Activated CD8-positive, alpha-beta memory T cell treated with anti-CD3 and anti-CD28 coated beads, Interleukin-2, amount 50 U/mL, for 24 hours (primary cell): ENCODE data around the gene HMGXB4.

ENCODE experiments used
- DNase-seq: peaks from one replicate; pipeline ENCODE4 v3.0.0-alpha.2; 2020; ENCODE audit errors: extremely low read depth

The HMGXB4 gene

GRCh38 chr22:35257002-35257320 lies 332 bp upstream of the HMGXB4 start:
- no peak for DNase-seq

- DNase-seq, result no peak
Observed at GRCh38 chr22:35258191-35258988, 1.1 kb downstream of the HMGXB4 start.

GRCh38 chr22:35264986-35265385 lies 7.7 kb downstream of the HMGXB4 start:
- DNase-seq, result no peak

- DNase-seq, result no peak
Observed at GRCh38 chr22:35266277-35266676, 9.0 kb downstream of the HMGXB4 start.

GRCh38 chr22:35269630-35270029 lies 12.3 kb downstream of the HMGXB4 start:
- no peak for DNase-seq

GRCh38 chr22:35274154-35274871 lies 17.0 kb downstream of the HMGXB4 start:
- no peak for DNase-seq

- DNase-seq, result no peak
Observed at GRCh38 chr22:35275580-35275979, 18.3 kb downstream of the HMGXB4 start.

GRCh38 chr22:35276019-35276418 lies 18.7 kb downstream of the HMGXB4 start:
- DNase-seq, result no peak

GRCh38 chr22:35288116-35288515 lies 30.8 kb downstream of the HMGXB4 start:
- no peak for DNase-seq

- DNase-seq, result no peak
Observed at GRCh38 chr22:35292786-35293185, 35.5 kb downstream of the HMGXB4 start.

- DNase-seq, result no peak
Observed at GRCh38 chr22:35296051-35296450, 38.8 kb downstream of the HMGXB4 start.

GRCh38 chr22:35299217-35299672 lies 42.0 kb downstream of the HMGXB4 start:
- no peak for DNase-seq

GRCh38 chr22:35299673-35300499 lies 42.6 kb downstream of the HMGXB4 start, which contains the start of gene TOM1:
TSS of gene TOM1 (plus strand) at chr22:35299894. CDS start at chr22:35299929, 35 bp downstream.
- DNase-seq, result peak; percentile 88

GRCh38 chr22:35301372-35301874 lies 44.1 kb downstream of the HMGXB4 start:
- no peak for DNase-seq

GRCh38 chr22:35303029-35303624 lies 45.8 kb downstream of the HMGXB4 start:
- DNase-seq, result no peak

- DNase-seq, result no peak
Observed at GRCh38 chr22:35305525-35306070, 48.3 kb downstream of the HMGXB4 start.

GRCh38 chr22:35306350-35306967 lies 49.2 kb downstream of the HMGXB4 start:
- no peak for DNase-seq

- DNase-seq, result no peak
Observed at GRCh38 chr22:35307372-35307771, 50.1 kb downstream of the HMGXB4 start.

- DNase-seq, result no peak
Observed at GRCh38 chr22:35307892-35308291, 50.6 kb downstream of the HMGXB4 start.

- DNase-seq, result no peak
Observed at GRCh38 chr22:35308480-35309021, 51.3 kb downstream of the HMGXB4 start.
